ENCODE data around the gene ADH6.

DNA sequence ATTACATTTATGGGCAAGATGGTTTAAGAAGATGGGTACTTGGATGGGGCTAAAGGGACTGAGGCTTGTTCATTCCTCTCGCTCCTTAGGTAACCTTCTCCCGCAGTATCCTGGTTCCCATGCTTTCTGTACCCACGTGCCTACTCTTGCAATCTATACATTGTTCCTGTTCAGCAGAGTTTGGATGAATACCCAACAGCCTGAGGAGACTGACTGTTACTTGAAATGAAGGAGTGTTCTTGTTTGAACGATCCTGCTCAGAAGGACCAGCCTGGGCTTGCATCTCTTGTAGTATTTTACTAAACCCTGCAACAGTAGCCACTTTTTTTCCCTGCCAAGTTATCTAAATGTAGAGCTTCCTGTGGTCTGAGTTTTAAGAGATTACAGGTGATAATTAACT, 33.7 kb upstream of the ADH6 start:
- TF ChIP-seq POLR2A (IDR thresholded peaks at IDR 0.05) (no peak), CTCF (IDR thresholded peaks at IDR 0.05) (no peak)

Measured in testis (tissue), 2 donors.